PFSK-1 (cell line): ENCODE measurements around the gene SLC34A1.
A peak's percentile ranks its signal among the peaks of the same experiment; 100 is the strongest.

Experiments used
- FOXP2 ChIP-seq: optimal IDR thresholded peaks from 2 replicates; pipeline ENCODE3; 2011; ENCODE audit warnings: borderline replicate concordance, control low read depth, inconsistent platforms; ENCODE audit not compliant: insufficient read depth; ENCODE audit errors: extremely low read length, extremely low read depth
- POLR2AphosphoS5 ChIP-seq: IDR thresholded peaks from 2 replicates; pipeline ENCODE4 v1.6.1; 2012; ENCODE audit warnings: low read depth, mild to moderate bottlenecking, control low read depth, low read length, moderate library complexity
- SIN3A ChIP-seq: IDR thresholded peaks from 2 replicates; pipeline ENCODE4 v1.6.1; 2012; ENCODE audit warnings: mild to moderate bottlenecking, low read length, moderate library complexity, borderline replicate concordance; ENCODE audit not compliant: insufficient read depth
- TAF1 ChIP-seq: IDR thresholded peaks from 2 replicates; pipeline ENCODE4 v1.6.1; 2012; ENCODE audit warnings: low read length, control low read depth, borderline replicate concordance; ENCODE audit not compliant: insufficient read depth
- TF ChIP-seq, protein P1 (sequence below), 2 experiments: IDR thresholded peaks; 2 replicates each; pipeline versions ENCODE4 v1.6.1 to v1.8.0; 2011 to 2012; ENCODE audit warnings: low read depth in 2 of 2, low read length in 2 of 2, control low read depth in 1 of 2, inconsistent platforms in 1 of 2, mild to moderate bottlenecking in 1 of 2, moderate library complexity in 1 of 2; ENCODE audit not compliant: insufficient read depth in 1 of 2

SLC34A1 gene

DNA sequence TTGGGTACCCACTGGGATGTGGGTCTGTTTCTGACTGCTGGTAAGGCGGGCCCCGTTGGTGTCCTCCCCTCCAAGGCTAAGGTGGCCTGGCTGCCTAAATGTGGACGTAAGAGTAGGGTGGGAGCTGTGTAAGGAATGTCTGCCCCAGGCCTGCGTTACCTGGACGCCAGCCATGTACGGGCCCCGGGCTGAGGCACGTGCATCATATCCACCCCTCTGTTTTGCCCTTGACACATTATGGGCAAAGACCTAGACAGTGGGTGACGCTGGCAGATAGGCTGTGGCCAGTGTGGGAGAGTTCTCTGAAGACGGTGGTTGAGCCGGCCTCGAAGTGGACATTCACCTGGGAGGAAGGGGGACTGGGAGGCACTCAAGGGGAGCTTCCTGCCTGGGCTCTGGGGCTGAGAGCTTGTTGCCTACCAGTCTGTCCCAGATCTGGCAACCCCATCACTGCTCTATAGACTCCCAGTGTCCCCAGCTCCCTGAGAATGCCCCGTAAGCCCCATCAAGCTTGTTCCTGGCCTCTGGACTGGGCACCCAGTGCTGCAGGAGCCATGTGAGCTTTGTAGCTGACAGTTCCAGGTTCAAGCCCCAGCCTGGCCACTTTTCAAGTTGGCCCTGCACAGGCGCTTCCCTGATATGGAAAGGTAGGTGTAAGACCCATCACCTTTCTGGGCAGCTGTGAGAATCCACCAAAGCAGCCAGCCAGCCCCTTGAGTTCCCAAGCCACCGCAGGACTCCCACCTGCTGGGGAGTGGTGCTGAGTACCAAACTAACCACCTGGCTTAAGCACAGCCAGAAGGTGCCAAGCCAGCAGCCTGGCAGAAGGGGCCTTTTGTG is 59.1 kb downstream of the SLC34A1 start:
- TF ChIP-seq TAF1 = no peak
- no peak for TF ChIP-seq SIN3A
- no peak for TF ChIP-seq FOXP2
- TF ChIP-seq, protein P1, sequence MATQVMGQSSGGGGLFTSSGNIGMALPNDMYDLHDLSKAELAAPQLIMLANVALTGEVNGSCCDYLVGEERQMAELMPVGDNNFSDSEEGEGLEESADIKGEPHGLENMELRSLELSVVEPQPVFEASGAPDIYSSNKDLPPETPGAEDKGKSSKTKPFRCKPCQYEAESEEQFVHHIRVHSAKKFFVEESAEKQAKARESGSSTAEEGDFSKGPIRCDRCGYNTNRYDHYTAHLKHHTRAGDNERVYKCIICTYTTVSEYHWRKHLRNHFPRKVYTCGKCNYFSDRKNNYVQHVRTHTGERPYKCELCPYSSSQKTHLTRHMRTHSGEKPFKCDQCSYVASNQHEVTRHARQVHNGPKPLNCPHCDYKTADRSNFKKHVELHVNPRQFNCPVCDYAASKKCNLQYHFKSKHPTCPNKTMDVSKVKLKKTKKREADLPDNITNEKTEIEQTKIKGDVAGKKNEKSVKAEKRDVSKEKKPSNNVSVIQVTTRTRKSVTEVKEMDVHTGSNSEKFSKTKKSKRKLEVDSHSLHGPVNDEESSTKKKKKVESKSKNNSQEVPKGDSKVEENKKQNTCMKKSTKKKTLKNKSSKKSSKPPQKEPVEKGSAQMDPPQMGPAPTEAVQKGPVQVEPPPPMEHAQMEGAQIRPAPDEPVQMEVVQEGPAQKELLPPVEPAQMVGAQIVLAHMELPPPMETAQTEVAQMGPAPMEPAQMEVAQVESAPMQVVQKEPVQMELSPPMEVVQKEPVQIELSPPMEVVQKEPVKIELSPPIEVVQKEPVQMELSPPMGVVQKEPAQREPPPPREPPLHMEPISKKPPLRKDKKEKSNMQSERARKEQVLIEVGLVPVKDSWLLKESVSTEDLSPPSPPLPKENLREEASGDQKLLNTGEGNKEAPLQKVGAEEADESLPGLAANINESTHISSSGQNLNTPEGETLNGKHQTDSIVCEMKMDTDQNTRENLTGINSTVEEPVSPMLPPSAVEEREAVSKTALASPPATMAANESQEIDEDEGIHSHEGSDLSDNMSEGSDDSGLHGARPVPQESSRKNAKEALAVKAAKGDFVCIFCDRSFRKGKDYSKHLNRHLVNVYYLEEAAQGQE (IDR thresholded peaks at IDR 0.05; ENCODE audit: insufficient read depth in 1 of 2, low read depth in 2 of 2, low read length in 2 of 2) = no peak
- no peak; the same call in 1 of the 2 replicates for TF ChIP-seq POLR2AphosphoS5

DNA sequence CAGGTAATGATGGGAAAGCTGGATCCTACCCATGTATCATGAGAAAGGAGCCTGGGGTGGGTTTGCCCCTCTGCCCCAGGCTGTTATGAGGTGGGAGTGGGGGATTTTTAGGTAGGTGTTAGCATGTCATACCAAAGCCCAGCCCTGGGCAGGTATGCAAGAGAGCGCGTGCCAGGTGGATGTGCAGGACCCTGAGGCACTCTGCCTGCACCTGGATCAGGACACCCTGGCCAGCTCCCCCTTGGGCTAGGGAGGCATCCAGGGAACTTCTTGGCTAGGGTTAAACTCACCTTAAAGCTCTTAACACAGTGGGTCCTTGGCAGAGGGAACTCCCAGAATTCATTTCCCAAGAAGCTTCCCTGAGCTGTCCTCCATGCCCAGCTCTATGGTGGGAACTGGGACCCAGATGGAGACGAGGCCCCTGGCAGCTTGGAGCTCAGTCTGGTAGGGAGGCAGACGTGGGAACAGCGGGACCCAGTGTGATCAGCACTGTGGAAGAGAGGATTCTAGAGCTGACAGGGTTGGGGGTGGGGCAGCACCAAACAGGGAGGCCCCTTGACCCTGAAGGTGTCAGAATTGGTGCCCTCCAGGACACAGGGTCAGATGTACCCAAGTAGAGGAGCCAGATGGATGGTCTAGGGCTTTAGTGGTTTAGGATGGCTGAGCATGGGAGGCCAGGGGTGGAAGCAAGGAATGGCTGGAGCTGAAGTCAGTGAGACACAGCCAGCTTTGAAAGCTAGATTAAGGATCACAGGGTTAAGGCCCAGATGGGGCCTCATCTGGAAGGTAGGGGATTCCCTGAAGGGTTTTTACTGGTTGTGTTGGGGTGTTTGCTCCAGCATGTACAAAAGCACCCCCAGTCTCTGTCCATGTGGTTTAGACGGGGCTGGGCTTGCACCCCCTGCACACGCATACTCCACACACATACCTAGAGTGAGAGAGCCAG is 60.1 kb downstream of the SLC34A1 start:
- TF ChIP-seq, protein P1 (IDR thresholded peaks at IDR 0.05; ENCODE audit: insufficient read depth in 1 of 2, low read depth in 2 of 2, low read length in 2 of 2) = no peak
- peak; percentile 16; the same call in 1 of the 2 replicates for TF ChIP-seq POLR2AphosphoS5

DNA sequence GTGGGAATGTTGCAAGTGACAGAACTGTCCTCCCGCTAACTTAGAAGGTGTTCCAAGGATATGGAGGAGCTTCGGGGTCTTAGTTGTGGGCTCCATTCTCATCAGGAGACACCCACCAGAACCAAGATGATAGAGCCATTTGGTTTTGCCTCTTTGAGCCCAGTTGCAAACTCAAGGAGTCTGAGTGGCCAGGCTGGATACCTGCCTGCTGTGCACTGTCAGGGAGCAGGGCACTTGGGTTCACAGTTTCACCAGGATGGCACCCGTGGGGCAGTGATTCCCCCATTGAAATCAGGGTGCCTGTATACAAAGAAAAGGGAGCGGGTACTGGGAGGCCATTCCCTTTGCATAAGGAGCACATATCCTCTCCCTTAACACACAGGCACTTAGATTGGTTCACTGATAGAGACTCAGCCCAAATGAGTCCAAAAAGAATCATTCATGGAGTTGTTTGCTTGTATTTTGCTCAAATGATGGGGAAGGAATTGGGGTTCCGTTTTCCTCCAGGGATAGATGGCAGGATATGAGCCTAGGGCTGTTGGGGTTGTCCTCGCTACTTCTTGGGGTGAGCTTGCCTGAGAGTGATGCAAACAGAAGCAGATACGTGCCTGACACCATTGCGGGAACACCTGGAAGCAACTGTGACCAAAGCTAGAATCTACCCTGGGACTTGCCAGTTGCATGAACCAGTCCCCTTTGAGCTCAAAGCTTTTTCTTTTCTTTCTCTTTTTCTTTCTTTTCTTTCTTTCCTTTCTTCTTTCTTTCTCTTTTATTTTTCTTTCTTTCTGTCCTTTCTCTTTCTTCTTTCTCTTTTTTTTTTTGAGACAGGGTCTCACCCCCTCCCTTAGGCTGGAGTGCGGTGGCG is 61.0 kb downstream of the SLC34A1 start:
- TF ChIP-seq SIN3A = no peak

DNA sequence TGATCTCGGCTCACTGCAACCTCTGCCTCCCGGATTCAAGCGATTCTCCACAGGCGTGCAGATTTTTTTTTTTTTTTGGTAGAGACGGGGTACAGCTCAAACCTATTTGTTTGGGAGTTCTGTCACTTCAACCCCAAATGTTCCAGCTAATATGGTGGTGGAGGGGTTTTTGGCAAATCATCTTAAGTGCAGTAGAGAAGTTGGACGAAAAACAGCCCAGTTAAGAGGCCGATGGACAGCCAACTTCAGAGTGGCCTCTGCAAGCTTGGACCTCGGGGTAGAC is 61.6 kb downstream of the SLC34A1 start:
- TF ChIP-seq SIN3A = no peak
- TF ChIP-seq, protein P1 (IDR thresholded peaks at IDR 0.05; ENCODE audit: insufficient read depth in 1 of 2, low read depth in 2 of 2, low read length in 2 of 2) = no peak
- TF ChIP-seq TAF1 = no peak

DNA sequence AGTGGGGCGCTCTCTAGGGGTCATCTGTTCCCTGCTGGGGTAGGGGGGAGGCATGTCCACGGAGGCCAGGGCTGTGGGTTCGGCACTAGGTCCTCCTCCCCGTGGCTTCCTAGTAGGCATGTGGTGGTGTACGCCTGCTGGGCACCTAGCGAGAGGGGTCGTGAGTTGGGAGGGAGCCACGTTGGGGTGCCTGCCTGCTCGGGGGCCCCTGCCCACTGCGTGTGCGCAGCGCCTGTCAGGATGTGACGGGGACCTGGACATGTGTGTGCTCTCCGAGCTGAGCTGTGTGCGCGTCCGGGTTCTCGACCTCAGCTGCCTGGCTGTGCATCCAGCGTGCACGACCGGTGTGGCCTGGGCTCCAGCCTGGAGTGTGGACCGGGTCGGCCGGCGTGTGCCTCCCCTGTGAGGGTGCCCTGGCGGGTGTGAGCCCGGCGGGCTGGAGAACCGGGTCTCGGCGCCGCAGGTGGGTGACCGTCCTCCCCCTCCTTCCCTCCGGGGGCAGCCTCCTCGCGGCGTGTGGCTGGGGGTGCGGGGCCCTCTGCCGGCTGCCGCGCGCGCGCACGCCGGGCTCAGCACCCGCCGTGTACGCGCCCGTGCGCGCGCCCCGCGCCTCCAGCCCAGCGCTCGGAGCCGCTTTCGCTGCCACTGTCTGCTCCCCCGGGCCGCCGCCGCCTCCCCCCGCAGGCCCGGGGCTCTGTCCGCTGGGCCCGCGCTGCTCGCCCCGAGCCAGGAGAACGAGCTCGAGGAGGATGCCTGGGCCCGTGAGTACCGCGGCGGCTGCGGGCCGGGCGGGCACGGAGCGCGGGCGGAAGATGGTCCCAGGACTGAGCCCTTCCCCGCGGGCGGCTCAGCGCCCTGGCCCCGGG is 62.2 kb downstream of the SLC34A1 start, which contains the start of gene PRR7:
Gene PRR7, plus strand, starts transcription at position 615 of the 866 bp plus-strand sequence. CDS start 8,254 bp downstream, outside the sequence.
- TF ChIP-seq FOXP2 (no peak), TAF1 (0 out of 2 replicates have a peak, but pooled peaks have one; percentile 56), POLR2AphosphoS5 (peak; percentile 79), SIN3A (no peak; the same call in 1 of the 2 replicates)
- TF ChIP-seq, protein P1 (IDR thresholded peaks at IDR 0.05; ENCODE audit: insufficient read depth in 1 of 2, low read depth in 2 of 2, low read length in 2 of 2) = no peak
